GM13976 (cell line): ENCODE measurements around the gene LCN6.
"Not testable (repeated sequence)": the region's sequence is repeated elsewhere in the genome, so short reads cannot be mapped to it uniquely, and the experiment has no call there.

Source experiments
- DNase-seq: peaks from one replicate; pipeline ENCODE4 v3.0.0; 2012; ENCODE audit warnings: low spot score
- in situ Hi-C: fragments of 300-500 bp; cut with MboI; formaldehyde crosslinking; loops from one replicate; pipeline ENCODE4 v1.12.0; 2022; ENCODE audit warnings: low sequenced_read_pairs, mixed read lengths, inconsistent platforms; ENCODE audit not compliant: unreplicated experiment
- TF ChIP-seq, protein P1 (sequence below): IDR thresholded peaks from 2 replicates; pipeline ENCODE4 v1.5.1; 2012; ENCODE audit warnings: borderline replicate concordance, mild to moderate bottlenecking; ENCODE audit not compliant: insufficient read depth; ENCODE audit errors: extremely low read depth, missing control alignments, control extremely low read depth

LCN6 gene

GRCh38 chr9:136713550-136713949 is 34.8 kb downstream of the LCN6 start:
- no peak for DNase-seq
- in situ Hi-C loops, result no loop called here
- TF ChIP-seq, protein P1, sequence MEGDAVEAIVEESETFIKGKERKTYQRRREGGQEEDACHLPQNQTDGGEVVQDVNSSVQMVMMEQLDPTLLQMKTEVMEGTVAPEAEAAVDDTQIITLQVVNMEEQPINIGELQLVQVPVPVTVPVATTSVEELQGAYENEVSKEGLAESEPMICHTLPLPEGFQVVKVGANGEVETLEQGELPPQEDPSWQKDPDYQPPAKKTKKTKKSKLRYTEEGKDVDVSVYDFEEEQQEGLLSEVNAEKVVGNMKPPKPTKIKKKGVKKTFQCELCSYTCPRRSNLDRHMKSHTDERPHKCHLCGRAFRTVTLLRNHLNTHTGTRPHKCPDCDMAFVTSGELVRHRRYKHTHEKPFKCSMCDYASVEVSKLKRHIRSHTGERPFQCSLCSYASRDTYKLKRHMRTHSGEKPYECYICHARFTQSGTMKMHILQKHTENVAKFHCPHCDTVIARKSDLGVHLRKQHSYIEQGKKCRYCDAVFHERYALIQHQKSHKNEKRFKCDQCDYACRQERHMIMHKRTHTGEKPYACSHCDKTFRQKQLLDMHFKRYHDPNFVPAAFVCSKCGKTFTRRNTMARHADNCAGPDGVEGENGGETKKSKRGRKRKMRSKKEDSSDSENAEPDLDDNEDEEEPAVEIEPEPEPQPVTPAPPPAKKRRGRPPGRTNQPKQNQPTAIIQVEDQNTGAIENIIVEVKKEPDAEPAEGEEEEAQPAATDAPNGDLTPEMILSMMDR, result no peak

- in situ Hi-C loops, result no loop called here
- DNase-seq, result no peak
These were observed 35.4 kb downstream of the LCN6 start for GRCh38 chr9:136712690-136713544.

DNA sequence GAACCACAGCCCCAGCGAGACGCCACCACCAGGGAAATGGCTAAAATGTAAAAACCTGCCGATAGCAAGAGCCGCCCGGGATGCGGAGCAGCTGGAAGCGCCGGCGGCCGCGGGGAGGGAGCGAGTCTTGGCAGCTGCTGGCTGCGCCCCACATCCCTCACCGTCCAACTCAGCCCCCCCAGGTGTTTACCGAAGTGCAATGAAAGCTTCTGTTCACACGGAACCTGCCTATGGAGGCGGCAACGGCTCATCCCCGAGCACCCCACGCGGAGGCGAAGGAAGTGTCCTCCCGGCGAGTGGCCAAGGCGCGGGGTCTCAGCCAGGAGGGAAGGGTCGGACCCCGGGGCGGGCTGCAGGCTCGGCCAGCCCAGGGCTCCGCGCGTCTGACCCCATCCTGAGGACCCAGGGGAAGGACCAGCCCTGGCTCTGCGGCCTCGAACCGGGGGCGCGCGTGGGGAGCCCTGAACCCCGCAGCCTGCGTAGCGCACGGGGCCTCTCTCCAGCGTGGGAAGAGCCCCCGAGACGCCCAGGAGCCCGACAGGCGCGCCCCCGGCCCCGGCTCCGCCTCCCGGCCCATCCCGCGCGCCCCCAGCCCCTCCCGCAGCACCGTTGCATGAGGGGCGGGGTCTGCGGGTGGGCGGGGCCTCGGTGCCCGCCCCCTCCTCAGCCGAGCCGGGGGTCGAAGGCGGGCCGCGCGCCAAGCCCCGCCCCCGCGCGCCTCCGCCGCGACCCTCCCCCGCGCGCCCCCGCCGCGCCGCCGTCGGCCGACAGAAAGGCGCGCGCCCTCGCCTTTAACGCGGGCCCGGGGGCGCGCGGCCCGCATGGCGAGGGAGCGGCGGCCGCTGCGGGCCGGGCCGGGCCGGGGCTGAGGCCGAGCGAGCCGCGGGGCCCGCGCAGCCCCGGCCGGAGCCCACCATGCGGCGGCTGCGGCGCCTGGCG is 36.3 kb downstream of the LCN6 start, which contains the start of gene DIPK1B:
Gene DIPK1B (plus strand): TSS at position 822 of the 939 bp plus-strand sequence. CDS start 94 bp downstream, at position 916.
- TF ChIP-seq, protein P1, result no peak
- in situ Hi-C loops, result no loop called here
- DNase-seq, result peak; percentile 74

More at GRCh38 chr9:136712690-136713544, 35.4 kb downstream of the LCN6 start:
- TF ChIP-seq, protein P1, result no peak

GRCh38 chr9:136711219-136711648 is 37.1 kb downstream of the LCN6 start:
- DNase-seq, in situ Hi-C loops: not testable (repeated sequence)

DNA sequence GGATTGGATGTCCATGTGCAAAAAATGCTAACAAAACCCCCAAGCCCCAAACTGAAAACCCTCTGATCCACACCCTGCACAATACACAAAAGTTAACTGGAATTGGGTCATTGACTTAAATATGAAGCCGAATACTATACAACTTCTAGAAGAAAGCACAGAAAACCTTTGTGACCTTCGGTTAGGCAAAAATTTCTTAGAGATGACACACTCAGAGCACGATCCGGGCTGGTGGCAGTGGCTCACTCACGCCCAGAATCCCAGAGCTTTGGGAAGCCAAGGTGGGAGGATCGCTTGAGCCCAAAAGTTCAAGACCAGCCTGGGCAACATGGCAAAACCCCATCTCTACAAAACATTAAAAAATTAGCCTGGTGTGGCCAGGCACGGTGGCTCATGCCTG is 37.8 kb downstream of the LCN6 start:
- in situ Hi-C loops, result no loop called here
- DNase-seq, result no peak

DNA sequence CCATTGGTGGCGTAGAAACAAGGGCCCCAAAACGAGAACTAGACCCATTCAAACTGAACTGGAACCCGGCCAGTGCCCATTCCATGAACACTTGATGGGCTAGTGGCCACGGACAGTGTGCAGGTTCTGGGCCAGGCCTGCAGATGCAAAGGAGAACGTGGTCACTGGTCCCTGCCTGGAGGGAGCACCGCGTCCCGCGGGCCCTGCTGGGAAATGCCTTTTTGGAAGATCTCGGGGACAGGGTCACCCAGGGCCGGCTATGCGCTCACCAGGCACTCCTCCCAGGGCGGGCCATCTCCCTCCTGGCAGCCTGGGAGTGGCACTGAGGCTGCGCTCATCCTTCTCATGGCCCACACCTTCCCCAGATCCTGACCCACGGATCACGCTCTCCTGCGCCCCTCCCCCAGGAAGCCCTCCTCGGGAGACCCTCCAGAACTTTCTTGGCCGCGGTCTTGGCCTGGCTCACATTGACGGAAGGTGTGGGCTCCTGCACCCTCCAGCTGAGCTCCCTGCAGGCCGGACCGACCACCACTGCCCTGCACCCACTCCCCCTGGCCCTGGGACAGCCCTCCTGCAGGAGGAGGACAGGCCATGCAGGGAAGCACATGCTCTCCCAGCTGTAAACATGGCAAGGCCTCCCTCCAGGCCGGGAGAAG is 38.7 kb downstream of the LCN6 start:
- in situ Hi-C loops, result no loop called here
- DNase-seq, result no peak
- TF ChIP-seq, protein P1, result no peak

More for the DNA sequence above, 37.8 kb downstream of the LCN6 start:
- TF ChIP-seq, protein P1, result no peak
